Left kidney (tissue), 8 donors: ENCODE data around the gene MRPL53. TPM values are rescaled to one million over a fixed set of nuclear protein-coding genes. Genes with fewer than 3 reads are reported as not detected.
A peak's percentile ranks its signal among the peaks of the same experiment; 100 is the strongest.

ENCODE experiments used
- DNase-seq: peaks from one replicate; pipeline ENCODE4 v3.0.0-alpha.2; 2013
- long read RNA-seq, 8 donors: transcript quantifications; one replicate each; lab custom pipeline, GENCODE V29; 2026
- polyA plus RNA-seq: library from polyadenylated mRNA; unstranded; fragments of 120-200 nt; gene quantifications from one replicate; pipeline ENCODE4 v1.2.1, GENCODE V29; 2013; ENCODE audit not compliant: insufficient read length

The MRPL53 gene
- 37.7 TPM for polyA plus RNA-seq
- long read RNA-seq, donor 1, transcript MRPL53-201 (3 exons, 1,162 nt), result major isoform, 59 of 65 reads
- long read RNA-seq, donor 1, partial matches to known transcripts, result 0 of 65 reads
- long read RNA-seq, donor 1, other reads (novel, unspliced or antisense), result 0 of 65 reads
- long read RNA-seq, donor 2, transcript MRPL53-201 (3 exons, 1,162 nt), result major isoform, 50 of 63 reads
- long read RNA-seq, donor 2, partial matches to known transcripts, result 7 of 63 reads
- long read RNA-seq, donor 2, other reads (novel, unspliced or antisense), result 0 of 63 reads
- long read RNA-seq, donor 3, transcript MRPL53-201 (3 exons, 1,162 nt), result major isoform, 58 of 61 reads
- long read RNA-seq, donor 3, partial matches to known transcripts, result 0 of 61 reads
- long read RNA-seq, donor 3, other reads (novel, unspliced or antisense), result 0 of 61 reads
- long read RNA-seq, donor 4, transcript MRPL53-201 (3 exons, 1,162 nt), result major isoform, 18 of 27 reads
- long read RNA-seq, donor 4, partial matches to known transcripts, result 5 of 27 reads
- long read RNA-seq, donor 4, other reads (novel, unspliced or antisense), result 0 of 27 reads
- long read RNA-seq, donor 5, transcript MRPL53-203 (2 exons, 451 nt), result minor isoform, 7 of 105 reads
- long read RNA-seq, donor 5, transcript MRPL53-201 (3 exons, 1,162 nt), result major isoform, 94 of 105 reads
- long read RNA-seq, donor 5, partial matches to known transcripts, result 0 of 105 reads
- long read RNA-seq, donor 5, other reads (novel, unspliced or antisense), result 0 of 105 reads
- long read RNA-seq, donor 6, transcript MRPL53-201 (3 exons, 1,162 nt), result major isoform, 69 of 82 reads
- long read RNA-seq, donor 6, partial matches to known transcripts, result 7 of 82 reads
- long read RNA-seq, donor 6, other reads (novel, unspliced or antisense), result 0 of 82 reads
- long read RNA-seq, donor 7, transcript MRPL53-201 (3 exons, 1,162 nt), result major isoform, 62 of 73 reads
- long read RNA-seq, donor 7, transcript MRPL53-203 (2 exons, 451 nt), result minor isoform, 6 of 73 reads
- long read RNA-seq, donor 7, partial matches to known transcripts, result 0 of 73 reads
- long read RNA-seq, donor 7, other reads (novel, unspliced or antisense), result 0 of 73 reads
- long read RNA-seq, donor 8, transcript MRPL53-201 (3 exons, 1,162 nt), result major isoform, 25 of 25 reads
- long read RNA-seq, donor 8, partial matches to known transcripts, result 0 of 25 reads
- long read RNA-seq, donor 8, other reads (novel, unspliced or antisense), result 0 of 25 reads

- peak; percentile 96 for DNase-seq
Measured at GRCh38 chr2:74472086-74472944, at the start of gene MRPL53. TSS of gene MRPL53 (minus strand) at chr2:74472680. CDS start at chr2:74472660, 20 bp downstream.

- no peak for DNase-seq
Measured at GRCh38 chr2:74516650-74517049, 44.2 kb upstream of the MRPL53 start.

GRCh38 chr2:74515981-74516633 is 43.6 kb upstream of the MRPL53 start:
- DNase-seq, result no peak

- DNase-seq, result no peak
Measured at GRCh38 chr2:74515271-74515980, 42.9 kb upstream of the MRPL53 start.

- no peak for DNase-seq
Measured at GRCh38 chr2:74514368-74515270, 42.1 kb upstream of the MRPL53 start, which contains the start of gene TLX2. TSS of gene TLX2 (plus strand) at chr2:74514450. CDS start at chr2:74514807, 357 bp downstream.

GRCh38 chr2:74513605-74514367 is 41.3 kb upstream of the MRPL53 start:
- no peak for DNase-seq

GRCh38 chr2:74512744-74513604 is 40.5 kb upstream of the MRPL53 start:
- DNase-seq, result no peak

GRCh38 chr2:74511104-74511989 is 38.9 kb upstream of the MRPL53 start:
- no peak for DNase-seq

- no peak for DNase-seq
Measured at GRCh38 chr2:74510272-74510671, 37.8 kb upstream of the MRPL53 start.

- DNase-seq, result no peak
Measured at GRCh38 chr2:74507926-74508520, 35.5 kb upstream of the MRPL53 start.

GRCh38 chr2:74507145-74507925 is 34.9 kb upstream of the MRPL53 start, which contains the start of gene PCGF1:
TSS of gene PCGF1 (minus strand) at chr2:74507695. CDS start at chr2:74507668, 27 bp downstream.
- DNase-seq, result peak; percentile 99

- DNase-seq, result no peak
Measured at GRCh38 chr2:74505448-74506246, 33.2 kb upstream of the MRPL53 start.

- no peak for DNase-seq
Measured at GRCh38 chr2:74504591-74504990, 32.1 kb upstream of the MRPL53 start.
